ENCODE data around the gene GRK1.

Gene GRK1

DNA sequence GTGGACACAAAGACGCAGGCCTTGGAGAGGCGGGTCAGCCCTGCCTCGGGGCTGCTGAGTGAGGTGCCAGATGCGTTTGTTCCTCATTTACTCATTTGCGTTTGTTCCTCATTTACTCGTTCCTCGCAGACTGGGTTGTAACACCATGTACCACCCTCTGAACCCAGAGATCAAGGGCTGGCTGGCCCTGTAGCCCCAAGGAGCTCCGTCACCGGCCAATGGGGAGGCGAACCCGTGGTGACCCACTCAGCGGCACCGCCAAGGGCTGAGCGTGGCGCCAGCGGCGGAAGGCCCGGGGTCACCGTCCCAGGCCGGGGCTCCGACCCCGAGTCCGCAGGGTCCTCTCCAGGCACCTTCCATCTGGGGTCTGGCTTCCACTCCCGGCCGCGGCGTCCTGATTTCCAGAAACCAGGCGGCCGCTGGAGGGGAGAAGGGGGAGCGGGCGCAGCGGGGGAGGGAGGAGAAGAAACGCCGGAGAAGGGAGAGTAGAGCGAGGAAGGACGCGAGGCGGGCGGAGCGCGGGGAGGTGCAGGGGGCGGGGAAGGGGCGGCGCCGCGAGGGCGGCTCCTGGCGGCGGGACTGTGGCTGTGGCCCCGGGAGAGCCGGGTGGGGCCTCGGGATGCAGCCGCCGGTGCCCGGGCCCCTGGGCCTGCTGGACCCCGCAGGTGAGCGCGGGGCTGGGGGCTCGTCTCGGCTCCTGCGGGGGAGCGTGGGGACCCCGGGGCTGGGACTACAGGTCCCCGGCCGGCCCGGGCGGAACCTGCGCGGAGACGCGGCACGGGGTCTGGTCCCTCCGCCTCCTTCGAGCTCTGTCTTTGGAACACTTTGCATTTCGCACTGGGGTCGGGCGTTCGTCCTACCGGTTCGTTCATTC, 91.9 kb downstream of the GRK1 start, which contains the start of gene TMEM255B:
Gene TMEM255B, plus strand, starts transcription at position 576 of the 874 bp plus-strand sequence. Its CDS starts 44 bp downstream, at position 620.
- TF ChIP-seq, protein P1, sequence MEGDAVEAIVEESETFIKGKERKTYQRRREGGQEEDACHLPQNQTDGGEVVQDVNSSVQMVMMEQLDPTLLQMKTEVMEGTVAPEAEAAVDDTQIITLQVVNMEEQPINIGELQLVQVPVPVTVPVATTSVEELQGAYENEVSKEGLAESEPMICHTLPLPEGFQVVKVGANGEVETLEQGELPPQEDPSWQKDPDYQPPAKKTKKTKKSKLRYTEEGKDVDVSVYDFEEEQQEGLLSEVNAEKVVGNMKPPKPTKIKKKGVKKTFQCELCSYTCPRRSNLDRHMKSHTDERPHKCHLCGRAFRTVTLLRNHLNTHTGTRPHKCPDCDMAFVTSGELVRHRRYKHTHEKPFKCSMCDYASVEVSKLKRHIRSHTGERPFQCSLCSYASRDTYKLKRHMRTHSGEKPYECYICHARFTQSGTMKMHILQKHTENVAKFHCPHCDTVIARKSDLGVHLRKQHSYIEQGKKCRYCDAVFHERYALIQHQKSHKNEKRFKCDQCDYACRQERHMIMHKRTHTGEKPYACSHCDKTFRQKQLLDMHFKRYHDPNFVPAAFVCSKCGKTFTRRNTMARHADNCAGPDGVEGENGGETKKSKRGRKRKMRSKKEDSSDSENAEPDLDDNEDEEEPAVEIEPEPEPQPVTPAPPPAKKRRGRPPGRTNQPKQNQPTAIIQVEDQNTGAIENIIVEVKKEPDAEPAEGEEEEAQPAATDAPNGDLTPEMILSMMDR (conservative IDR thresholded peaks at IDR 0.05; ENCODE audit: control insufficient read depth, insufficient read depth, low read depth, low read length): no peak
- peak; percentile 49 for DNase-seq (ENCODE audit: low read depth)
- peak within 1 kb of the TSS; percentile 52 for H3K4me3 ChIP-seq (ENCODE audit: control insufficient read depth, low read depth, low read length)

DNA sequence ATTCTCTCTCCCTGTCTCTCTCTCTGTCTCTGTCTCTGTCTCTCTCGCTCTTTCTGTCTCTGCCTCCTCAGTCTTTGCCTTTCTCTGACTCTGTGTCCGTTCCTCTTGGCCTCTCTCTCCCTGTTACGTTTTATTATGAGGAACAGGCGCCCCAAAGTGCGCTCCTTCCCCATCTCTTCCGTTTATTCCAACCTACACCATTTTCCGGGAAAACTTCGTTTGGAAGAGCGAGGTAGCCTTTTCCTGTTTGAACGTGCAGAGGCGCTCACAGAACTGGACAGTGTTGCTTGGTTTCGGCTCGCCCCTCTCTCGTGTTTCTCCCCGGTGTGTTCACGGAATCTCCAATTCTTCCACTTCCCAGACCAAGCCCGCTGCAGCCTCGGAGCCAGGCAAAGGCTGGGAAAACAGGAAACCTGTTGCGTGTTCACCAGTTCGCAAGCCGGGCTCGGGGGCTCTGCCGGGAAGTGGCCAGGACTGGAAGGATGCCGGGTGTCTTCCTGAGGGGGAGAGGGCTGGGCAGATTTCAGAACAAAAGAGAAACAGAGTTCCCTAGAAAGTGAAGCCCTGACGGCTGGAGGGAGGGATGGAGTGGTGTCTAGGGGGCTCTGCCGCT, 92.6 kb downstream of the GRK1 start:
- peak overlapping the region; percentile 50 for H3K4me3 ChIP-seq (ENCODE audit: control insufficient read depth, low read depth, low read length)

DNA sequence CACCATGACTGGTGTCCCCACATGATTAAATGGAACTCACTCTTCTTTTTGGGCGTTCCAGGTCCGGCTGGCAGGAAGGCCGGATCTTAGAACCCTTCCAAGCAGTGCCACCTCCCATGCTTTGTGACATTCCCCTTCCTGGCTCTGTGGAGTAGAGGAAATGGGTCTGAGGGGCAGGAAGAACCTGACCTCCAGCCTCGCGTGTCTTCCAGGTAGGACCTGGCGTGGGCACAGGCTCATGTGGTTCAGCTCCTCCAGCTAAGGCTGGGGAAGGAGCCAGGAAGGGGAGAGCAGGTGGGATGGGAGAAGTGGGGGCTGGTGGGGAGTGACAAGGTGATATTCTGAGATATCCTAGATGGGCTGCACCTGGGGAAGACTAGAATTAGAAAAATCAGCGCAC, 94.1 kb downstream of the GRK1 start:
- DNase-seq (ENCODE audit: low read depth): no peak
- no peak overlapping the region for H3K4me3 ChIP-seq (ENCODE audit: control insufficient read depth, low read depth, low read length)
- TF ChIP-seq, protein P1 (conservative IDR thresholded peaks at IDR 0.05; ENCODE audit: control insufficient read depth, insufficient read depth, low read depth, low read length): no peak

More for the DNA sequence above, 92.6 kb downstream of the GRK1 start:
- no peak for DNase-seq (ENCODE audit: low read depth)
- TF ChIP-seq, protein P1 (conservative IDR thresholded peaks at IDR 0.05; ENCODE audit: control insufficient read depth, insufficient read depth, low read depth, low read length): no peak

DNA sequence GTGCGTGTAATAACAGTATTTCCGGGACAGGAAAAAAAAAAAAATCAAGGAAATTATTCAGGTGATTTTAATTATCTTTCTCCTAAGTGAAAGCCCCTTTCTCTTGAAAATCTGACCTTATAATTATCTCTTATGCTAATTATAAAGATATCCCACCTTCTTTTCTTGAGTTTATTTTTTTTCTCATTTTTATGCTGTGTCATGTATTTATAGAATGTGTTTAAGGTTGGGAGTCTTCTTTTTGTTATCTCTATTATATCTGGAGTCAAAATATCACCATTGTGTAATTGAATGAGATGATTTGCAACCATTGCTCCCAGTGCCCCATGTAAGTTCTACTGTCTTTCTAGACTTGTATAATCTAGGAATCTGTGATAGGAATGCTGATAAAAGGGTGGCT, 95.1 kb downstream of the GRK1 start:
- no peak overlapping the region for H3K4me3 ChIP-seq (ENCODE audit: control insufficient read depth, low read depth, low read length)
- TF ChIP-seq, protein P1 (conservative IDR thresholded peaks at IDR 0.05; ENCODE audit: control insufficient read depth, insufficient read depth, low read depth, low read length): no peak
- DNase-seq (ENCODE audit: low read depth): no peak

DNA sequence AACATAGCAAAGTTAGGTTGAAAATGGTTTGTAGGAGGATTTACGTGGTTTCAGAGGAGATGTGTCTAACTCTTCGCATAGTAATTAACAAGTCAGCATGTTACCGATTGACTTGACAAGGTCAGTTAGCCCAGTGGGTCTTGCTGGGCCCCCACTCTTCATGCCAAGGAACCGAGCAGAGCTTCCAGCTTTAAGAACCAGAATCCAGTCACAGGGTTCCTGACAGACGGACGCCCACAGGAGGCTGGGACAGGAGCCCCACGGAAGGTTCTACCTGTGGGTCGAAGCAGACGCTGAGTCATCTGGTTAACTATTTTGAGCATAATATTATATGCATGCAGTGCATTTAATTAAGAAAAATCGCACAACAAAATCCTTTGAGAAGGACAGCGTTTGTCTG, 95.5 kb downstream of the GRK1 start:
- no peak for DNase-seq (ENCODE audit: low read depth)
- H3K4me3 ChIP-seq (ENCODE audit: control insufficient read depth, low read depth, low read length): no peak overlapping the region
- TF ChIP-seq, protein P1 (conservative IDR thresholded peaks at IDR 0.05; ENCODE audit: control insufficient read depth, insufficient read depth, low read depth, low read length): no peak

DNA sequence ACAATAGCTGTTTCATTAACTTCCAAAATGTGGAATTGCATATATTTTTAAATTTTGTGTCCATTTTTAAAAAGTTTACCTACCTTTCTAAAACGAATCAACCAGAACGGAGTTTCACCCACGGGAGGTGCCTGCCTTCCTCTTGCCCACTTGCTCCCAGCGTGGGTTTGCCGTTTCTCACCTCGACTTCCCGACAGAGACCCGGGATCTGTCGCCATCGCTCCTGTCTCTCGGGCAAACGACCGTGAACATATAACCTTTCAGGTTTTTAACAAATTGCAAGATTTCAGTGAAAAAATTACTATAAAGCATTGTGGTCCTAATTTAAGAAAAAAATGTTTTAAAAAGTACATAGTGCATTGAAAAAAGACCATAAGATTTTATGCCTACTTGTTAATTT, 96.2 kb downstream of the GRK1 start:
- TF ChIP-seq, protein P1 (conservative IDR thresholded peaks at IDR 0.05; ENCODE audit: control insufficient read depth, insufficient read depth, low read depth, low read length): no peak
- no peak for DNase-seq (ENCODE audit: low read depth)

More for the DNA sequence above, 96.2 kb downstream of the GRK1 start:
- no peak overlapping the region for H3K4me3 ChIP-seq (ENCODE audit: control insufficient read depth, low read depth, low read length)

All from fibroblast of mammary gland (primary cell).